ENCODE measurements around the gene RNU4-1. TPM values are rescaled to one million over a fixed set of nuclear protein-coding genes. Genes with fewer than 3 reads are reported as not detected.
"Not testable (repeated sequence)": the region's sequence is repeated elsewhere in the genome, so short reads cannot be mapped to it uniquely, and the experiment has no call there.

Gene RNU4-1
- 1,000 to 10,000 TPM; 1,307 to 1,401 TPM for total RNA-seq

DNA sequence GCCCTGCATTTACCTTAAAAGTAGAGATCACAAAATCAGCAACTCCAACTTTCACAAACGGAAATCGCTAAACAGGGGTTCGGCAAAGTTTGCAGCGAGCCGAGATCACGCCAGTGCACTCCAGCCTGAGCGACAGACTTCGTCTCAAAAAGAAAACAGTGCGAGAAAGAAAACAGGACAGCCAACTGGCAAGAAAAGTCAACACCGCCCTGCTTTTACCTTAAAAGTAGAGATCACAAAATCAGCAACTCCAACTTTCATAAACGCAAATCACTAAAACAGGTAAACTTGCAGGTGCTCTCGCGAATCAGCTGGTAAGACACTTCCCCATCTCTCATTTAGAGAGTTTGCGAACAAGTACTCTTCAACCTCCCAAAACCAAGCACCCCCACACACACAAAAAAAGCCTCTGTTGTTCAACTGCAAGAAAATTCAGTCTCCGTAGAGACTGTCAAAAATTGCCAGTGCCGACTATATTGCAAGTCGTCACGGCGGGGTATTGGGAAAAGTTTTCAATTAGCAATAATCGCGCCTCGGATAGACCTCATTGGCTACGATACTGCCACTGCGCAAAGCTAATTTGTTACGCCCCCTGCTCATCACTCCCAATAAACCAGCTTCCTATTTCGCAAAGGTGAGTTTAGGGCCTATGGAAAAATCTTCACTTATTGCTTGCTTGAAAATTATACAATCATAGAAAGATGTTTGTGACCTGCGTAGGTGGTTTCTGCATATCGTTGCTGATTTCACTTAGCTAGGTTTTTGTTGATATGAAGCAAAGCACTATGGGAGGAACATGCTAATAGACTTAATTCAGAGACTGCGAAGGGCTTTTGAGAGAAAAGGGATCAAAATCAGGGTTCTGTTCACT lies at the start of gene RNU4-1:
Gene RNU4-1, minus strand, starts transcription at position 577 of the 871 bp plus-strand sequence.
- H3K4me1 Mint-ChIP-seq = peaks cover 5% of the 10 kb centered on the region
- no peaks in the 10 kb centered on the region for H3K27me3 Mint-ChIP-seq
- ATAC-seq (ENCODE audit: low read depth) (peak; percentile 40), DNase-seq (peak; percentile 62)
- no peaks in the 10 kb centered on the region for H3K36me3 Mint-ChIP-seq
- no peaks in the 10 kb centered on the region for H3K9me3 Mint-ChIP-seq
- no peak within 1 kb of the TSS for H3K27ac Mint-ChIP-seq
- POLR2A ChIA-PET = interaction anchor here (0.6 to 4.9 kb wide), 39 partner anchors 7 to 1373 kb away, joined by 3 to 199 read pairs (median 6); partner anchors contain the start of genes BICDL1, COQ5, MLEC and POP5
- H3K4me3 Mint-ChIP-seq = no peak within 1 kb of the TSS

GRCh38 chr12:120342175-120343038 lies 49.4 kb upstream of the RNU4-1 start:
- H3K9me3 Mint-ChIP-seq = peaks cover 10% of the 10 kb centered on the region
- H3K4me3 Mint-ChIP-seq = no peak overlapping the region
- DNase-seq = no peak
- H3K36me3 Mint-ChIP-seq = no peaks in the 10 kb centered on the region
- no peak for ATAC-seq (ENCODE audit: low read depth)
- H3K27ac Mint-ChIP-seq = no peak overlapping the region
- no peaks in the 10 kb centered on the region for H3K4me1 Mint-ChIP-seq
- POLR2A ChIA-PET = interaction anchor here (0.5 kb wide), 1 partner anchor 78 kb away, joined by 7 read pairs; no protein-coding TSS in a partner anchor
- peaks cover 9% of the 10 kb centered on the region for H3K27me3 Mint-ChIP-seq

- POLR2A ChIA-PET = no interaction called here
- DNase-seq = no peak
Measured at GRCh38 chr12:120339256-120339655, 46.2 kb upstream of the RNU4-1 start.

GRCh38 chr12:120337730-120338129 lies 44.7 kb upstream of the RNU4-1 start:
- H3K36me3 Mint-ChIP-seq = no peaks in the 10 kb centered on the region
- POLR2A ChIA-PET = no interaction called here
- DNase-seq (no peak), ATAC-seq (ENCODE audit: low read depth) (no peak)
- no peaks in the 10 kb centered on the region for H3K4me1 Mint-ChIP-seq
- peaks cover 21% of the 10 kb centered on the region for H3K9me3 Mint-ChIP-seq
- no peak overlapping the region for H3K4me3 Mint-ChIP-seq
- peaks cover 14% of the 10 kb centered on the region for H3K27me3 Mint-ChIP-seq
- no peak overlapping the region for H3K27ac Mint-ChIP-seq

More at GRCh38 chr12:120339256-120339655, 46.2 kb upstream of the RNU4-1 start:
- Mint-ChIP-seq H3K9me3 (peaks cover 21% of the 10 kb centered on the region), H3K36me3 (no peaks in the 10 kb centered on the region), H3K4me1 (no peaks in the 10 kb centered on the region), H3K27ac (peak overlapping the region; percentile 68), H3K4me3 (no peak overlapping the region), H3K27me3 (peaks cover 11% of the 10 kb centered on the region)
- ATAC-seq (ENCODE audit: low read depth) = no peak

DNA sequence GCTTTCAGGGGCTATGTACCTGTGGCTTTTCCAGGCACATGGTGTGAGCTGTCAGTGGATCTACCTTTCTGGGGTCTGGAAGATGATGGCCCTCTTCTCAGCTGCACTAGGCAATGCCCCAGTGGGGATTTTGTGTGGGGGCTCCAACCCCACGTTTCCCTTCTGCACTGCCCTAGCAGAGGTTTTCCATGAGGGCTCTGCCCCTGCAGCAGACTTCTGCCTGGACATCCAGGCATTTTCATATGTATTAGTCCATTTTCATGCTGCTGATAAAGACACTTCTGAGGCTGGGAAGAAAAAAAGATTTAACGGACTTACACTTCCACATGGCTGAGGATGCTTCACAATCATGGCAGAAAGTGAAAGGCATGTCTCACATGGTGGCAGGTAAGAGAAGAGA lies 43.4 kb upstream of the RNU4-1 start:
- H3K36me3 Mint-ChIP-seq; POLR2A ChIA-PET; ATAC-seq (ENCODE audit: low read depth); H3K27ac Mint-ChIP-seq; H3K4me3 Mint-ChIP-seq; DNase-seq; H3K4me1 Mint-ChIP-seq: not testable (repeated sequence)
- peaks cover 16% of the 10 kb centered on the region for H3K27me3 Mint-ChIP-seq
- H3K9me3 Mint-ChIP-seq = peaks cover 21% of the 10 kb centered on the region

DNA sequence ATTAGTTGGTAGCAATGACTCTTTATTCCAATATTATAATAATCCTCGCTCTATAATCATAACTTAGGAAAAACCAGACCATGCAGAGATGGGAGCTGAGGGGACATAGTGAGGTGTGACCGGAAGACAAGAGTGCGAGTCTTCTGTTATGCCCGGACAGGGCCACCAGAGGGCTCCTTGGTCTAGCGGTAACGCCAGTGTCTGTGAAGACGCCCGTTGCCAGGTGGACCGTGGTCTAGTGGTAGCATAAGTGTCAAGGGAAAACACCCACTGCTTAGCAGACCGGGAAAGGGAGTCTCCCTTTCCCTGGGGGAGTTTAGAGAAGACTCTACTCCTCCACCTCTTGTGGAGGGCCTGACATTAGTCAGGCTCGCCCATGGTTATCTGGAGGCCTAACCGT lies 42.4 kb upstream of the RNU4-1 start:
- not testable (repeated sequence) for DNase-seq; H3K36me3 Mint-ChIP-seq; H3K4me1 Mint-ChIP-seq; H3K27ac Mint-ChIP-seq; ATAC-seq (ENCODE audit: low read depth); H3K4me3 Mint-ChIP-seq
- H3K27me3 Mint-ChIP-seq = peaks cover 16% of the 10 kb centered on the region
- peaks cover 21% of the 10 kb centered on the region for H3K9me3 Mint-ChIP-seq
- POLR2A ChIA-PET = interaction anchor here (0.9 kb wide), 1 partner anchor 102 kb away, joined by 5 read pairs; the partner anchor contains the start of gene COX6A1

GRCh38 chr12:120332523-120332922 lies 39.5 kb upstream of the RNU4-1 start:
- H3K9me3 Mint-ChIP-seq = peaks cover 12% of the 10 kb centered on the region
- H3K27ac Mint-ChIP-seq = no peak overlapping the region
- POLR2A ChIA-PET = interaction anchor here (0.6 to 0.7 kb wide), 3 partner anchors 38 to 553 kb away, joined by 4 to 5 read pairs (median 4); no protein-coding TSS in a partner anchor
- no peak overlapping the region for H3K4me3 Mint-ChIP-seq
- no peak for DNase-seq
- H3K27me3 Mint-ChIP-seq = peaks cover 8% of the 10 kb centered on the region
- H3K36me3 Mint-ChIP-seq = no peaks in the 10 kb centered on the region
- no peaks in the 10 kb centered on the region for H3K4me1 Mint-ChIP-seq
- ATAC-seq (ENCODE audit: low read depth) = no peak

DNA sequence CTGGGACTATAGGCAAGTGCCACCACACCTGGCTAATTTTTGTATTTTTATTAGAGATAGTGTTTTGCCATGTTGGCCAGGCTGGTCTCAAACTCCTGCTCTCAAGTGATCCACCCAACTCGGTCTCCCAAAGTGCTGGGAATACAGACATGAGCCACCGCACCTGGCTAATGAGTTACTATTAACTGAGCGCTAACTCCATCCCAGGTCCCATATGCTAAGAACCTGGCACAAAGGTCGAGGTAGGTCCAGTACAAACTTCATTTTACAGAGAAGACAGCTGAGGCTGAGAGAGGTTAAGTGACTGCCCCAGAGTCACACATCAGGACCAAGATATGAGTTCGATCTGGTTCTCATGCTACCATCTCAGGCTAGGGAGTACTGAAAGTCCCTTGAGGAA lies 39.0 kb upstream of the RNU4-1 start:
- no peaks in the 10 kb centered on the region for H3K36me3 Mint-ChIP-seq
- peaks cover 9% of the 10 kb centered on the region for H3K9me3 Mint-ChIP-seq
- DNase-seq (no peak), ATAC-seq (ENCODE audit: low read depth) (no peak)
- H3K27ac Mint-ChIP-seq = no peak overlapping the region
- peaks cover 8% of the 10 kb centered on the region for H3K27me3 Mint-ChIP-seq
- POLR2A ChIA-PET = no interaction called here
- no peaks in the 10 kb centered on the region for H3K4me1 Mint-ChIP-seq
- H3K4me3 Mint-ChIP-seq = no peak overlapping the region

GRCh38 chr12:120331390-120331789 lies 38.4 kb upstream of the RNU4-1 start:
- DNase-seq (no peak), ATAC-seq (ENCODE audit: low read depth) (no peak)
- Mint-ChIP-seq H3K36me3 (no peaks in the 10 kb centered on the region), H3K27ac (no peak overlapping the region), H3K27me3 (peaks cover 8% of the 10 kb centered on the region), H3K9me3 (peaks cover 5% of the 10 kb centered on the region), H3K4me3 (no peak overlapping the region), H3K4me1 (no peaks in the 10 kb centered on the region)
- POLR2A ChIA-PET = no interaction called here

- no peaks in the 10 kb centered on the region for H3K9me3 Mint-ChIP-seq
- H3K36me3 Mint-ChIP-seq = no peaks in the 10 kb centered on the region
- H3K27ac Mint-ChIP-seq = no peak overlapping the region
- peaks cover 5% of the 10 kb centered on the region for H3K27me3 Mint-ChIP-seq
- POLR2A ChIA-PET = interaction anchor here (0.8 kb wide), 1 partner anchor 11 kb away, joined by 3 read pairs; no protein-coding TSS in a partner anchor
- H3K4me1 Mint-ChIP-seq = peaks cover 9% of the 10 kb centered on the region
- ATAC-seq (ENCODE audit: low read depth) (no peak), DNase-seq (no peak)
- no peak overlapping the region for H3K4me3 Mint-ChIP-seq
Measured at GRCh38 chr12:120328228-120328627, 35.2 kb upstream of the RNU4-1 start.

GRCh38 chr12:120327593-120327992 lies 34.6 kb upstream of the RNU4-1 start, which contains the start of gene PLA2G1B:
PLA2G1B (minus strand) TSS chr12:120327779; CDS start chr12:120327753, 26 bp downstream.
- no peak for ATAC-seq (ENCODE audit: low read depth)
- DNase-seq = no peak
- POLR2A ChIA-PET = interaction anchor here (0.8 to 1.0 kb wide), 2 partner anchors 10 to 126 kb away, joined by 3 read pairs; partner anchors contain the start of gene RPLP0
- Mint-ChIP-seq H3K27me3 (peaks cover 1% of the 10 kb centered on the region), H3K9me3 (no peaks in the 10 kb centered on the region), H3K4me3 (no peak within 1 kb of the TSS), H3K4me1 (peaks cover 9% of the 10 kb centered on the region), H3K36me3 (no peaks in the 10 kb centered on the region), H3K27ac (no peak within 1 kb of the TSS)

DNA sequence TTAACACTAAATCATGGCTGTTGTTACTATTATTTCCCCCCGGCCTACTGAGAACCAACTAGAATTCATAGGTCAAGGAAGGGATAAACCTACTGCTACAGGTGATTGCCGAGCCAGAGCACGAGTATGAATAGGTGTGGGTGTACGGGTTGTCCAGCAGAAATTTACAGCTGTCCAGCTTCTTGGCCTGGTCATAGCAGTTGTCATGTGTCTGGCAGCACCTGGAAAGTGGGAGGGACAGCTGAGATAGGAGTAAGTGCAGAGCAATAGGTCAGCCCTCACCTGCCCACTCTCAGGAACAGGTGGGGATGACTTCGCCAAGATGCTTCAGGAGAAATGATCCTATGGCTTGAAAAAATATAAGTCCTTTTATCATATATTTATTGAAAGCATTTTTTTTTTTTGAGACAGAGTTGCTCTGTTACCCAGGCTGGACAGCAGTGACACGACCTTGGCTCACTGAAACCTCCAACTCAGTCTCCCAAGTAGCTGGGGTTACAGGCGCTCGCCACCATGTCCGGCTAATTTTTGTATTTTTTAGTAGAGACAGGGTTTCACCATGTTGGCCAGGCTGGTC lies 31.9 kb upstream of the RNU4-1 start:
- Mint-ChIP-seq H3K36me3 (no peaks in the 10 kb centered on the region), H3K4me1 (peaks cover 9% of the 10 kb centered on the region), H3K27ac (no peak overlapping the region), H3K27me3 (no peaks in the 10 kb centered on the region), H3K9me3 (no peaks in the 10 kb centered on the region), H3K4me3 (no peak overlapping the region)
- POLR2A ChIA-PET = interaction anchor here (0.8 kb wide), 1 partner anchor 34 kb away, joined by 4 read pairs; no protein-coding TSS in a partner anchor
- DNase-seq (no peak), ATAC-seq (ENCODE audit: low read depth) (no peak)

DNA sequence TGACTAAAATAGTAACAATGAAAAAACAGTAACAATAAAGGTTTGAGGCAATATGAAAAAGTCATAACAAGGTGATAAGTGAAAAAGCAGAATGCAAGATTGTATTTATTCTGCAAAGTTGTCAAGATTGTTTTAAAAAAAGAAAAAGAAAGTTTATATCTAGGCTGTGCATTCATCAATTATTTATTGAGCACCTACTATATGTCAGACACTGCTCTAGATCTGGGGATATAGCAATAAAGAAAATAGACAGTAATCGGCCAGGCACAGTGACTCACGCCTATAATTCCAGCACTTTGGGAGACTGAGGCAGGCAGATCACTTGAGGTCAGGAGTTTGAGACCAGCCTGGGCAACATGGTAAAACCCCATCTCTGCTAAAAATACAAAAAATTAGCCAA lies 30.7 kb upstream of the RNU4-1 start:
- Mint-ChIP-seq H3K27ac (no peak overlapping the region), H3K27me3 (no peaks in the 10 kb centered on the region), H3K36me3 (no peaks in the 10 kb centered on the region), H3K4me3 (no peak overlapping the region), H3K4me1 (peaks cover 9% of the 10 kb centered on the region), H3K9me3 (no peaks in the 10 kb centered on the region)
- DNase-seq (no peak), ATAC-seq (ENCODE audit: low read depth) (no peak)
- POLR2A ChIA-PET = no interaction called here
